ENCODE results near the gene ZBTB18.

- TF ChIP-seq CTCF (IDR thresholded peaks at IDR 0.05; ENCODE audit: low read length) (no peak), EZH2 (IDR thresholded peaks at IDR 0.05; ENCODE audit: borderline replicate concordance, low read length) (no peak)
Measured at GRCh38 chr1:244057474-244058385, 6.6 kb downstream of the ZBTB18 start.

All from OCI-LY1 (cell line).